Urothelium cell line (cell line): ENCODE measurements around the gene HHEX.

ENCODE experiments used
- DNase-seq: peaks from one replicate; pipeline ENCODE4 v3.0.0; 2011; ENCODE audit warnings: low spot score, mixed read lengths
- FAIRE-seq: peaks from 2 replicates; lab custom pipeline; 2011; peaks lifted over from hg19 to GRCh38; lab: Jason Lieb, UNC

Gene HHEX

DNA sequence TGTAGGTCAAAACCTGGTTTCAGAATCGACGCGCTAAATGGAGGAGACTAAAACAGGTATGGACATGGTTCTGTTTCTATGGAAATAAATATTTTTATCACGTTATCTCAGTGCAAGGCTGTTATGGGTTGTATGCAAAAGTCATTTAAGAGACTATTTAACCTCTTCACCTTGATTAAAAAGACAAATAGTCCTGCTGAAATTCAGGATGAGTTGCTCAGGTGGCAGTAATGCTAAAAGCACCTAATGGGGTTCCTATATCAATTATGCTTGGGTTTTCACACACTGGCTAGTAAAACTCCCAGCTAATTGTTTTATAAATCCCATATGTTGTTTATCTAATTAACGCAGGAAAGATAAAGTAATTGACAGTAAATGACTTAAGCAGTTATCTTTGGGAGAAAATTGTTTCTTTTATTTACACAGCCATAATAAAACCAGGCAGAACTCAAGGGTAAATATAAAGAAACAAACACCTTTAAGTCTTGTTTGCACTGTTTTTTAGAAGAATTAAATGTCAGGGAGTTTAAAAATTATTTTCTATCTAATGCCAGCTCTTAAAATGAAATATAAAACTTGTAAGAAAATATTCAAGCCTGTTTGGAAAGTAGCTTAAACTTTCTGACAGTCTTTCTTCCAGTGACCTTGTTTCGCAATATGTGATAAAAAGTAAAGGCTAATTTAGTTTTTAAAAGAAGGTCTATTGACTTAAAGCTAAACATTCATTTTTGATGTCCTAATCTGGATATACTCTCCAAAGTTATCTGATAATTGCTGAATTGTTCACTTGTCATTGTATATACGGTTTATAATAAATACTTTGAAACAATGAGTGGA, 3.2 kb downstream of the HHEX start:
- no peak for DNase-seq
- FAIRE-seq, result no peak

DNA sequence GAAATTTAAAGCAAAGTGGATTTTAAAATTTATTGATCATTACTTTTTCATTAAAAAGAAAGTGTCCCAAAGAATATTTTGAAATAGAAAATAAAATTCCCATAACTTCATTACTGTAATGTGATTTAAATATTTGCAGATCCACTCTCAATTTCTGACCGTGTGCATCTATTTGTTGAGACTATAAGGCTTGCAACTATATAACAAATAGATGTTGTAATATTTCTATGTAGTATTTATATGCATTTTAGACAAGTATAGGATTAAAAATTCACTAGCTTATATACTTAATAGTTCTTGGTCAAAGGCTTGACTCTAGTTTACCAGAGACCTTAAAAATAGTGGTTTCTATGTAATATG, 3.8 kb downstream of the HHEX start:
- FAIRE-seq (no peak), DNase-seq (no peak)

- FAIRE-seq (no peak), DNase-seq (peak; percentile 42)
These were observed 6.2 kb downstream of the HHEX start for GRCh38 chr10:92695679-92696605.

DNA sequence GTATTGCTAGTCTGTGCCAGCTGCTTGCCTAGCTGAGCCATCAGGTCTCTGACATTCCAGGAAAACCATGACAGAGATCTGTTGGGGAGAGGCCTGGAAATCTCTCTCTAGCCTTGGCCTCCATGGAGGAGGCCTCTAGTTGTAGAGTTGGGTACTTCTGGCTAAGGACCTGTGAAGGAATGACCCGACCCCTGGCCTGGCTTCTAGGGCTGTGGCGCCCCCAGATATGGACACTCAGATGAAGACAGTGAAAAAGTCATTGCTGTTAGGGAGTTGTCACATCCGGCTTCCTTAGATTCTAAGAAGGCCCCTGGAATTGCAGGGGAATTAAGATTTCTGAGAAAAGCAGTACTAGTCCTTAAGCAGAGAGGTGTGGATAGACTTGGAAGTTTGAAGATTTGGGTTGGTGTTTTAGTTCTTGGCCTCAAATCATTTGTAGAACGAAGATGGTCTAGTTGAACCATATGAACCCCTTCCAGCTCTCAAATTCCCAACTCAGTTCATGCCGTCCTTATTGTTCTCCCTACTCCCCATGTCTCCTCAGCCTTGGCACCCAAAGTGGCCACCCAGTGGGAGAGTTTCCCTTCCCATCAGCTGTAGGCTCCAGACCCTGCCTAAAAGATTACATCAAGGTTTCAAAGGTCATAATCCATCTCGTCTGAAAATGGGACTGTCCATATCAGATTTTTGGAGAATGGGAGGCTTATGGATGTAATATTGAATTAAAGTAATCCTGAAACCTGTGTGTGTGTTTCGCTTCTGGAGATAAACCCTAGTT, 7.0 kb downstream of the HHEX start:
- DNase-seq (peak; percentile 16), FAIRE-seq (no peak)

DNA sequence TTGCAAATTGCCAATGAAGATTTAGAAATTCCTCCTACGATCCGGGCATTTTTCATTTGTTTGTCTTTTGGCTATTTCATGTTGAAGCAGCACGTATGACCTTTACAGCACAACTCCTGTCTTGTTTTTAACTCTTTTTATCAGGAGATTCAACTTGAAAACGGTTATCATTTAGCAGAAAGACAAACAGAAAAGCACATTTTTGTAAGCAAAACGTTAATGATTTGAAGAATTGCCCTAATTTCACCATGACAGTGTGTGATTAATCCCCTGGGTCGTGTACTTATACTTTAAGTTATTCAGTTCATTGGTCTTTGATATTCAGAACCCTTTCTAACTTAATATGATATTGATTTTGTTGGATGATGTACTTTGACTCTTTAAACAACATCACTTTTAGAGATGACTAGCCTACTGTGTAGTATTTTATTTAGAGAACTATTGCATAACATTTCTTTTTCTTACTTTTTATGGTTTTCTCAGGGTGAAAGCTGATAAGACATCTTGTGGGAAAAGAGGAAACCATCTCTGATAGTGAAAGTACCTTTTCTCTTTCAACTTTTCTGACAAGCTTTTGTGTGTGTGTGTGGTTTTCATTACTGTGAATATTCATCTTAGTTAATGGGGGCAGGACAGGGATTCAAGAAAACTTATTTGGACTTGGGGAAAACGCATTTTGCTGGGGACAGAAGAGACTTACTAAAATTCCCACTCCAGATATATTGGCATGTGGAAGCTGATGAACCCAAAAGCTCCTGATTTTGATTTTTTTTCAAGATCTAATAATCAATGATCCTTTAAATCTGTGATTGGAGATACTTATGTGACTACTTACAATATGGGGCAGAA, 8.1 kb downstream of the HHEX start:
- no peak for DNase-seq
- FAIRE-seq, result no peak

- no peak for FAIRE-seq
- no peak for DNase-seq
These were observed 9.4 kb downstream of the HHEX start for GRCh38 chr10:92699193-92699517.

DNA sequence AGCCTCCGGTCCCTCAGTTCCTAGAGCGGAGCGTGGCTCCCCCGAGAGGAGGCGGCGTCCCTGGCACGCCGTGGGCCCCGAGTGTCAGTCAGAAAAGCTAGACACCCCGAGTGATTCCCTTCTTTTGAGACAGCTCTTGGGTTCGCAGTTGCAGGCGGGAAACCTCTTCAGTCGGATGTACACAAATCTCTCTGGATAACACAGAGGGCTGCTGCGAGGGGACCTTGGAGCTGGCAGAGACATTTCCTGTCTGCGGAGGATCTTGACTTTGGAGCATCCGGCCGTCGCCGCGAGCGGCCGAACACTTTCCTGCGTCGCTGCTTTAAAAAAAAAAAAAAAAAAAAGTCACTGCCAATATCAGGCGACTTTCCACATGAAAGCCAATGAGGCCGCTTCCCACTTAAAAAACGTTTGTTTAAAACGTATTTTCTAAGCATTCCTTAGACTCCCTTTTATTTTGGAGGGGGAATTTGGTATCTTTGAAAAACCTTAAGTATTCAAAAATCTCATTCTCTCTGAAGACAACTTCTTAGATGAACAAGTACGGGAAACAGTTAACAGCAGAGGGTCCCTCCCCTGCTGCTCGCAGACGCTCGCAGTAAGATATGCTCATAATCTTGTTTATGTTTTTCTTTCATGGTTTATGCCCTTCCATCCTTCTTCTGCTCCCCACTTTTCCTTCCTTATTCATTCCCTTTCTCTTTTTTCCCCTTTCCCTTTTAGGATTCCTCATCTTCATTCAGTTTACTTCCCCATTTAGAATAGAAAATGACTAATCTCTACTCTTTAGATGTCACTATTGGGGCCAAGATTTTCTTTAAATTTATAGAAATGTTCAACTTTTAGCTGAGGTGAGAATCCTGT, 10.0 kb downstream of the HHEX start:
- DNase-seq (peak; percentile 53), FAIRE-seq (no peak)

DNA sequence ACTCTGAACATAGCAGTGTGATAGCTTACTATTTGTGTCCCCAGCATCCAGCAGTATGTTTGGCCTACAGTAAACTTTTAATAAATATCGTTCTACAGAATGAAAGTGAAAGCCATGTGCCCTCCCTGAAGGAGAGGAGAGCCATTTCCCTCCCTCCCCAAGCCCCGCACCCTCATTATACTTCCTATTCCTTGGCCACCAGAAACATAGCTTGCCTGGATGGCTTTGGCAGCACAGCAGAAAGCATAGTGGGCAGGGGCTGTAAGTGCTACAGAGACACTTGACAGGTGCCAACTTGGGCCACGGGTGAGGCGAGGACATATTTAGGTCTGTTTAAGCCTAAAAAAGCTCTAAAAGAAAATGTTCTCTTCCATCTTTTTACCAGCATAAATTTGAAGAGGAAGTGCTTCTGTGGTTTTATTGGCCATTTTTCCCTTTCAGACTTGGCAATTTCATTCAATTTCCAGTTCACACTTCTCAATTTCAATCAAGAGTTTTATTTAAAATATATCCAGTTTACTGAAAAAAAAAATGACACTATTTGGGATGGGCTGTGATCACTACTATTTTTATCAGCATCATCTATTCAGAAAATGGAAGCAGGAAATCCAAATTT, 12.7 kb downstream of the HHEX start:
- DNase-seq (no peak), FAIRE-seq (no peak)

DNA sequence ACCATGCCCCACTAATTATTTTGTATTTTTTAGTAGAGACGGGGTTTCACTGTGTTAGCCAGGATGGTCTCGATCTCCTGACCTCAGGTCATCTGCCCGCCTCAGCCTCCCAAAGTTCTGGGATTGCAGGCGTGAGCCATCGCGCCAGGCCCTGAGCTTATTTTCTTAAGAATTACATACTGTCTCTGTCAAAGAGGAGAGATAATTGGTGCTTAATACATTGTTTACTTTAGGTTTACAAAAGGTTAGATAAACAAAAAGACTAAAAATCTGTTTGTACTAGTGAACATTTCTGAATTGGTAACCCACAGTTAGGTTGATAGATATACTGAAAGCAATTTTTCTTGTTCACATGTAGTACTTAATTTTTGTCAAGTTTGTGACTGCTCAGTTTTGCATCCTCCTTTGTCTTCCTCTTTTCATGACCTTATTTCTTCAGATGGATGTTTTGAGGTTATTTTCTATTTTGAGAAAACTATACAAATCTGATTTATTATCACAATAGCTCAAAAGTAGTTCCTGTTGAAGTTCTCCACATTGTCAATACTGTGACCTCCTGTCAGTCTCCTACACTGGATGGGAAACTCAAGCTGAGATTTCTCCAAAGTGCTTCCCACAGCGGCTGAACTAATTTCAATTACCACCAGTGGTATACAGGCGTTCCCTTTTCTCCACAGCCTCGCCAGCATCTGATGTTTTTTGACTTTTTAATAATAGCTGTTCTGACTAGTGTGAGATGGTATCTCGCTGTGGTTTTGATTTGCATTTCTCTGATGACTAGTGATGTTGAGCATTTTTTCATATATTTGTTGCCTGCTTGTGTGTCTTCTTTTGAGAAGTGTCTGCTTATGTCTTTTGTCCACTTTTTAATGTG, 22.5 kb downstream of the HHEX start:
- FAIRE-seq (no peak), DNase-seq (no peak)

- FAIRE-seq, result no peak
These were observed 24.5 kb downstream of the HHEX start for GRCh38 chr10:92714152-92714845.

GRCh38 chr10:92714872-92715271, 25.1 kb downstream of the HHEX start:
- FAIRE-seq, result no peak
- DNase-seq, result no peak

More at GRCh38 chr10:92714152-92714845, 24.5 kb downstream of the HHEX start:
- DNase-seq, result no peak

GRCh38 chr10:92719991-92720830, 30.5 kb downstream of the HHEX start:
- DNase-seq (no peak), FAIRE-seq (no peak)

DNA sequence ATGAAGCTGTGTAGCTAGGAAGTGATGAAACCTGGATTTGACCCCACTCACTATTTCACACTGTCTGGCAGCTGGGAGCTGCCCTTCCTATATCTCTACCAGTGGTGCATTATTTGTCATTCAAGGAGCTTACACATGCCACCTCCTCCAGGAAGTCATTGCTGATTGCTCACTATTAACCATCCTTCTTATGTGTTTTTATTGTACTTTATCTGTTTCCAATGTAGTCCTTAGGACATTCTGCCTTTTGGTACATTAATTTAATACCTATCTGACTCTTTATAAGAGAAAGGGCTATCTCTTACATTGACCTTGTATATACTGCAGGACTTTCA, 31.0 kb downstream of the HHEX start:
- DNase-seq, result no peak
- no peak for FAIRE-seq

DNA sequence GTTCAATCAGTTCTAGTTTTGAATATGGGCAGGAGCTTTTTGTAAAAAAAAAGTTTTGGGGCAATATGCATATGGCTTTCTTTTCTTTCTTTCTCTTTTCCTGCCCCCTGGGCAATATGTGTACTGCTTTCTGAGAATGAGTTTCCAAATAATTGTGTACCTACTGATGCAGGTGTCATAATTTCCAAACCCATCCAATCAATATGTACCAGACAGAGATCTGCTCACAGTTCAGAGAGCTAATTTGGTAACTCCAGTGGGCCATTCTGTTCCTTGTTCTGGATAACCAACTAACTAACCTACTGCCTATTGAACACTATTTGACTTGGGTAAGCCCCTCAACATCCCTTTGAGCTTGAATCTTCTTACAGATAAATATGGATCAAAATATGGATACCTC, 32.6 kb downstream of the HHEX start:
- no peak for DNase-seq
- FAIRE-seq, result no peak

DNA sequence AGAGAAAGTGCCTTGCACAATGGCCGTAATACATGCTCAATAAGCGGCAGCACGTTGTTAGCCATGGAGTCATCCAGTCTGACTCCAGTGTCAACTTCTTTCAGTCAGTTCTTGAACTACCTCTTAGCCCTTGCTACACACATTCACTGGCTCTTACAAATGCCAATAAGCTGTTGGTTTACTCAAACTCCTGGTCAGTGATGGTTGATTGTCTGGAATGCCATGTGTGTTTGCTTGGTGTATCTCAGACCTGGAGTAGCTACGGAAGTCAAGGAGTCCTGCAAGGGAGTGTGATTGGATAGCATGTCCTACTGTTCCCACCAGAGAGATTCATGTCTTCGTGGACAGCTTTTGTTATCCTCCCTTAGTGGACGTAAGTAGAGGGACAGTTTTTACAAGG, 37.4 kb downstream of the HHEX start:
- DNase-seq (no peak), FAIRE-seq (no peak)

GRCh38 chr10:92727550-92727949, 37.8 kb downstream of the HHEX start:
- FAIRE-seq, result no peak
- no peak for DNase-seq

DNA sequence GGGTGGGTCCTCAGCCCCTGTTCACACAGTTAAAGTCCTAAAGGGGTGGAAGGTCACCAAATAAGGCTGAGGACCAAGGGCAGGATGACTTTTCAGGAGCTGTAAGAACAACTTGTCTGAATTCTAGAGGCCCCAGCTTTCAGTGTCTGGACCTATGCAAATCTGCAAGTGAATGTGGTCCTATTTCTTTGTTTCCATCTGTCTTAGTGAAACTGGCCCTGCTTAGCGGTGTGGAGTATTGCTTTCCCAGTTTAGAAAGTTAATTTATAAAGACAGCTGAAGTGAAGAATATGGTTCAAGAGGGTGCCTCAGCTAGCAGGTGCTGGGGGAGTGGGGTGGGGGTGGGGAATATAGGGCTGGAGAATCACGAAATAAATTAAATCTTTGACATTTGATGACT, 40.1 kb downstream of the HHEX start:
- DNase-seq (no peak), FAIRE-seq (no peak)
